ENCODE measurements around the gene NCOA7.

Gene NCOA7

DNA sequence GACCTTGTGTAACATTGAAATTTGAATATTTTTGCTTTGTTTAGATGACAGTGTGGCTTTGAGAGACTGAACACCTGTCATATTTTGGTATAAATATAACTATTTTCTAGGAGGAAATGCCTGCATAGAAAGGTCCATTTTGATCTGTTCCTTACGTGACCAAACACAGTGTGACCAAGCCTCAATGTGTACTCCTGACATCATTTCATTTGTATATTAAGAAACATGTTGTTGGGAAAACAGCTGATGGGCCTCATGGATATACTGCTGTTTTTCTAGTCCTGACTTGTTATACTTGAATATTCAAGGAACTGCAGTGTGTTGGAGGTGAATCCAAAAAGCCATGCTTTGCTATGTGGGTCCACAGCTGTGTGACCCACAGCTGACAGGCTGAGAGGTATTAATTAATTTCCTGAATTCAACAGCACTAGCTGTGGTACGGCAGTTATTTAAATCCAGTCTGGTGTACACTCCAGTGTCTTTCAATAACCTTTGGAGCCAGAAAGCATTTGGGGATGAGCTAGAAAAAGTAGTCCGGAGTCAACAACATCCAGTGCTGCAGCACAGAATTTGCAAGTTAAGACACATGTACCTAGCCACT lies 18.9 kb downstream of the NCOA7 start:
- Histone ChIP-seq H3K27ac (replicated peaks) (no peak overlapping the region), H3K27me3 (ENCODE audit: insufficient read depth, poor library complexity, severe bottlenecking) (no peaks in the 10 kb centered on the region), H3K4me3 (replicated peaks; ENCODE audit: insufficient read depth, low read length) (no peak overlapping the region)
- DNase-seq (ENCODE audit: low read depth in 1 of 2, low spot score in 1 of 2), result no peak
- TF ChIP-seq, protein P1, sequence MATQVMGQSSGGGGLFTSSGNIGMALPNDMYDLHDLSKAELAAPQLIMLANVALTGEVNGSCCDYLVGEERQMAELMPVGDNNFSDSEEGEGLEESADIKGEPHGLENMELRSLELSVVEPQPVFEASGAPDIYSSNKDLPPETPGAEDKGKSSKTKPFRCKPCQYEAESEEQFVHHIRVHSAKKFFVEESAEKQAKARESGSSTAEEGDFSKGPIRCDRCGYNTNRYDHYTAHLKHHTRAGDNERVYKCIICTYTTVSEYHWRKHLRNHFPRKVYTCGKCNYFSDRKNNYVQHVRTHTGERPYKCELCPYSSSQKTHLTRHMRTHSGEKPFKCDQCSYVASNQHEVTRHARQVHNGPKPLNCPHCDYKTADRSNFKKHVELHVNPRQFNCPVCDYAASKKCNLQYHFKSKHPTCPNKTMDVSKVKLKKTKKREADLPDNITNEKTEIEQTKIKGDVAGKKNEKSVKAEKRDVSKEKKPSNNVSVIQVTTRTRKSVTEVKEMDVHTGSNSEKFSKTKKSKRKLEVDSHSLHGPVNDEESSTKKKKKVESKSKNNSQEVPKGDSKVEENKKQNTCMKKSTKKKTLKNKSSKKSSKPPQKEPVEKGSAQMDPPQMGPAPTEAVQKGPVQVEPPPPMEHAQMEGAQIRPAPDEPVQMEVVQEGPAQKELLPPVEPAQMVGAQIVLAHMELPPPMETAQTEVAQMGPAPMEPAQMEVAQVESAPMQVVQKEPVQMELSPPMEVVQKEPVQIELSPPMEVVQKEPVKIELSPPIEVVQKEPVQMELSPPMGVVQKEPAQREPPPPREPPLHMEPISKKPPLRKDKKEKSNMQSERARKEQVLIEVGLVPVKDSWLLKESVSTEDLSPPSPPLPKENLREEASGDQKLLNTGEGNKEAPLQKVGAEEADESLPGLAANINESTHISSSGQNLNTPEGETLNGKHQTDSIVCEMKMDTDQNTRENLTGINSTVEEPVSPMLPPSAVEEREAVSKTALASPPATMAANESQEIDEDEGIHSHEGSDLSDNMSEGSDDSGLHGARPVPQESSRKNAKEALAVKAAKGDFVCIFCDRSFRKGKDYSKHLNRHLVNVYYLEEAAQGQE (IDR thresholded peaks at IDR 0.05; ENCODE audit: insufficient replicate concordance, low read depth), result no peak
- no peak for TF ChIP-seq SPI1 (IDR thresholded peaks at IDR 0.05; ENCODE audit: borderline replicate concordance, low read depth)
- TF ChIP-seq, protein P2, sequence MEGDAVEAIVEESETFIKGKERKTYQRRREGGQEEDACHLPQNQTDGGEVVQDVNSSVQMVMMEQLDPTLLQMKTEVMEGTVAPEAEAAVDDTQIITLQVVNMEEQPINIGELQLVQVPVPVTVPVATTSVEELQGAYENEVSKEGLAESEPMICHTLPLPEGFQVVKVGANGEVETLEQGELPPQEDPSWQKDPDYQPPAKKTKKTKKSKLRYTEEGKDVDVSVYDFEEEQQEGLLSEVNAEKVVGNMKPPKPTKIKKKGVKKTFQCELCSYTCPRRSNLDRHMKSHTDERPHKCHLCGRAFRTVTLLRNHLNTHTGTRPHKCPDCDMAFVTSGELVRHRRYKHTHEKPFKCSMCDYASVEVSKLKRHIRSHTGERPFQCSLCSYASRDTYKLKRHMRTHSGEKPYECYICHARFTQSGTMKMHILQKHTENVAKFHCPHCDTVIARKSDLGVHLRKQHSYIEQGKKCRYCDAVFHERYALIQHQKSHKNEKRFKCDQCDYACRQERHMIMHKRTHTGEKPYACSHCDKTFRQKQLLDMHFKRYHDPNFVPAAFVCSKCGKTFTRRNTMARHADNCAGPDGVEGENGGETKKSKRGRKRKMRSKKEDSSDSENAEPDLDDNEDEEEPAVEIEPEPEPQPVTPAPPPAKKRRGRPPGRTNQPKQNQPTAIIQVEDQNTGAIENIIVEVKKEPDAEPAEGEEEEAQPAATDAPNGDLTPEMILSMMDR (IDR thresholded peaks at IDR 0.05; ENCODE audit: insufficient read depth, low read length), result no peak
- TF ChIP-seq POLR2AphosphoS5 (IDR thresholded peaks at IDR 0.05; ENCODE audit: low read depth), result no peak
- TF ChIP-seq GABPA (IDR thresholded peaks at IDR 0.05; ENCODE audit: low read depth), result no peak

DNA sequence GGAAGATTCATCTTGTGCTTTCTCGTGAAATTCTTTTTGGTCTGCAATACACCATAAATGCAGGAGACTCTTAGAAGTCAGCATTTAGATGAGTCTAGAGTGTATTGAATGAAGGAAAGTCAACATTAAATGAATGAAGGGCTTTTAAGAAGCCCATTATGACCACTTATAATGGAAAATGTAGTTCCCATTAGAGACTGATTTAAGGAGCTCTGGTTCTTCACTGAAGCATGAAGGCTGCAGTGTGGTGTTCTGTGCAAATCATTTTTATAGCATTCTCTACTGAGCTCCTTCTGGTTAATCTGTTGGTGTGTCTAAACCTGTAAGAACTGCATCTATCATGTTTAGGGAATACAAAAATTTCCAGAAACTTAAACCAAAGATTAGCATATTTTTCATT lies 19.7 kb downstream of the NCOA7 start:
- no peak for TF ChIP-seq POLR2AphosphoS5 (IDR thresholded peaks at IDR 0.05; ENCODE audit: low read depth)
- TF ChIP-seq, protein P2 (IDR thresholded peaks at IDR 0.05; ENCODE audit: insufficient read depth, low read length), result no peak
- TF ChIP-seq SPI1 (IDR thresholded peaks at IDR 0.05; ENCODE audit: borderline replicate concordance, low read depth), result no peak
- TF ChIP-seq GABPA (IDR thresholded peaks at IDR 0.05; ENCODE audit: low read depth), result no peak
- TF ChIP-seq, protein P1 (IDR thresholded peaks at IDR 0.05; ENCODE audit: insufficient replicate concordance, low read depth), result no peak
- no peak overlapping the region for H3K4me3 ChIP-seq (replicated peaks; ENCODE audit: insufficient read depth, low read length)
- H3K27ac ChIP-seq (replicated peaks), result no peak overlapping the region
- no peak for DNase-seq (ENCODE audit: low read depth in 1 of 2, low spot score in 1 of 2)
- no peaks in the 10 kb centered on the region for H3K27me3 ChIP-seq (ENCODE audit: insufficient read depth, poor library complexity, severe bottlenecking)

DNA sequence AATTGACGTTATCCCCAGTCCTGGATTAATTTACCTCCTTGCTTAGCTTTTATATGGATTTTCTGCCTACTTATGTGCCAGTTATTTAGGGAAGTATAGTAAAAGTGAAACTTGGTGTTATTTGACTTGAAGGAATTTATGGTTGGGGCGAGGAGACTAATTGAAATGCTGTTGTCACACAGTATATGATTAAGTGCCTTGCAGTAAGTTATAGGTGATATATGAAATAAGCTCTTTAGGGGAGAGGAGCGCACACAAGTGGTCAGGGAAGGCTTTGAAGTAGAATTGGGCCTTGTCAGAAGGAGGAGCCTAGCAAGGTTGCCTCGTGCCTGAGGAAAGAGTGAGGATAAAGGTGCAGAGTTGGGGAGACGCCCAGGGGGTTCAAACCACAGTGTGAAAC lies 20.5 kb downstream of the NCOA7 start:
- Histone ChIP-seq H3K27ac (replicated peaks) (no peak overlapping the region), H3K4me3 (replicated peaks; ENCODE audit: insufficient read depth, low read length) (no peak overlapping the region), H3K27me3 (ENCODE audit: insufficient read depth, poor library complexity, severe bottlenecking) (no peaks in the 10 kb centered on the region)
- no peak for TF ChIP-seq POLR2AphosphoS5 (IDR thresholded peaks at IDR 0.05; ENCODE audit: low read depth)
- TF ChIP-seq, protein P2 (IDR thresholded peaks at IDR 0.05; ENCODE audit: insufficient read depth, low read length), result no peak
- no peak for TF ChIP-seq SPI1 (IDR thresholded peaks at IDR 0.05; ENCODE audit: borderline replicate concordance, low read depth)
- no peak for TF ChIP-seq GABPA (IDR thresholded peaks at IDR 0.05; ENCODE audit: low read depth)
- TF ChIP-seq, protein P1 (IDR thresholded peaks at IDR 0.05; ENCODE audit: insufficient replicate concordance, low read depth), result no peak
- DNase-seq (ENCODE audit: low read depth in 1 of 2, low spot score in 1 of 2), result no peak

All from HL-60 (cell line).